ENCODE measurements around the gene C16orf87.

Gene C16orf87

DNA sequence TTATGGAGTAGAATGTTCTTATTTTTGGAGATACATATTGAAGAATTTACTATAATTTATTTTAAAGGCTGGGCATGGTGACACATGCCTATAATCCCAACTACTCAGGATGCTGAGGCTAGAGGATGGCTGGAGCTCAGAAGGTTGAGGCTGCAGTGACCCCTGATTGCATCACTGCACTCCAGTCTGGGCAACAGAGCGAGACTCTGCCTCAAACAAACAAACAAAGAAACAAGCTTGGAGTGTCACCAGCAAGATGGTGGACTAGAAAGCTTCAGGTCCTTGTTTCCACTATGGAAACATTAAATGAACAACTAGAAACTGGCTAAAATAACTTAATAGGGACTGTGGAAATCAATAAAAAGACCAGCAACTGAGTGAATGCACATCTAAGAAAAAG lies 35.3 kb upstream of the C16orf87 start:
- TF ChIP-seq, protein P1, sequence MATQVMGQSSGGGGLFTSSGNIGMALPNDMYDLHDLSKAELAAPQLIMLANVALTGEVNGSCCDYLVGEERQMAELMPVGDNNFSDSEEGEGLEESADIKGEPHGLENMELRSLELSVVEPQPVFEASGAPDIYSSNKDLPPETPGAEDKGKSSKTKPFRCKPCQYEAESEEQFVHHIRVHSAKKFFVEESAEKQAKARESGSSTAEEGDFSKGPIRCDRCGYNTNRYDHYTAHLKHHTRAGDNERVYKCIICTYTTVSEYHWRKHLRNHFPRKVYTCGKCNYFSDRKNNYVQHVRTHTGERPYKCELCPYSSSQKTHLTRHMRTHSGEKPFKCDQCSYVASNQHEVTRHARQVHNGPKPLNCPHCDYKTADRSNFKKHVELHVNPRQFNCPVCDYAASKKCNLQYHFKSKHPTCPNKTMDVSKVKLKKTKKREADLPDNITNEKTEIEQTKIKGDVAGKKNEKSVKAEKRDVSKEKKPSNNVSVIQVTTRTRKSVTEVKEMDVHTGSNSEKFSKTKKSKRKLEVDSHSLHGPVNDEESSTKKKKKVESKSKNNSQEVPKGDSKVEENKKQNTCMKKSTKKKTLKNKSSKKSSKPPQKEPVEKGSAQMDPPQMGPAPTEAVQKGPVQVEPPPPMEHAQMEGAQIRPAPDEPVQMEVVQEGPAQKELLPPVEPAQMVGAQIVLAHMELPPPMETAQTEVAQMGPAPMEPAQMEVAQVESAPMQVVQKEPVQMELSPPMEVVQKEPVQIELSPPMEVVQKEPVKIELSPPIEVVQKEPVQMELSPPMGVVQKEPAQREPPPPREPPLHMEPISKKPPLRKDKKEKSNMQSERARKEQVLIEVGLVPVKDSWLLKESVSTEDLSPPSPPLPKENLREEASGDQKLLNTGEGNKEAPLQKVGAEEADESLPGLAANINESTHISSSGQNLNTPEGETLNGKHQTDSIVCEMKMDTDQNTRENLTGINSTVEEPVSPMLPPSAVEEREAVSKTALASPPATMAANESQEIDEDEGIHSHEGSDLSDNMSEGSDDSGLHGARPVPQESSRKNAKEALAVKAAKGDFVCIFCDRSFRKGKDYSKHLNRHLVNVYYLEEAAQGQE (IDR thresholded peaks at IDR 0.05; ENCODE audit: insufficient replicate concordance, low read depth), result no peak
- TF ChIP-seq POLR2AphosphoS5 (IDR thresholded peaks at IDR 0.05; ENCODE audit: low read depth), result no peak
- TF ChIP-seq GABPA (IDR thresholded peaks at IDR 0.05; ENCODE audit: low read depth), result no peak
- TF ChIP-seq SPI1 (IDR thresholded peaks at IDR 0.05; ENCODE audit: borderline replicate concordance, low read depth), result no peak
- TF ChIP-seq CTCF (IDR thresholded peaks at IDR 0.05; ENCODE audit: insufficient read depth, low read length), result no peak
- no peak for DNase-seq (ENCODE audit: low read depth in 1 of 2, low spot score in 1 of 2)
- Histone ChIP-seq H3K27me3 (ENCODE audit: insufficient read depth, poor library complexity, severe bottlenecking) (no peaks in the 10 kb centered on the region), H3K4me3 (replicated peaks; ENCODE audit: insufficient read depth, low read length) (no peak overlapping the region), H3K27ac (replicated peaks) (no peak overlapping the region)

DNA sequence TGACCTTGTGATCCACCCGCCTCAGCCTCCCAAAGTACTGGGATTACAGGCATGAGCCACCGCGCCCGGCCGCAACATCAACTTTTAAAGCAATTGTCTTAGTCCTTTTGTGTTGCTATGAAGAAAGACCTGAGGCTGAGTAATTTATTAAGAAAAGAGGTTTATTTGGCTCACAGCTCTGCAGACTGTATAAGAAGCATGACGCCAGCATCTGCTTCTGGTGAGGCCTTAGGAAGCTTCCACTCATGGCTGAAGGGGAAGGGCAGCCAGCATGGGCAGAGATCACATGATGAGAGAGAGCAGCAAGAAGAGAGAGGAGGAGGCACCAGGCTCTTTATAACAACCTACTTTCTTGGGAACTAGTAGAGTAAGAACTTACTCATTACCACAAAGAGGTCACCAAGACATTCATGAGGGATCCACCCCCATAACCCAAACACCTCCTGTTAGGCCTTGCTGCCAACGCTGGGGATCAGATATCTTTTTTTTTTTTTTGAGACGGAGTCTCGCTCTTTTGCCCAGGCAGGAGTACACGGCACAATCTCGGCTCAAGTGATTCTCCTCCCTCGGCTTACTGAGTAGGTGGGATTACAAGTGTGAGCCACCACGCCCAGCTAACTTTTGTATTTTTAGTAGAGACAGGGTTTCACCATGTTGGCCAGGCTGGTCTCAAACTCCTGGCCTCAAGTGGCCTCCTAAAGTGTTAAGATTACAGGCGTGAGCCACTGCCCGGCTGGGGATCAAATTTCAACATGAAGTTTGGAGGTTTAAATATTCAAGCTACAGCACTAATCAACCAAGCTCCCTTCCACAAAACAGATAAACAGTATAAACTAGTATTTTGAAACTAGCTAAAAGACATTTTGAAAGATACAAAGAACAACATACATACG lies 31.8 kb upstream of the C16orf87 start:
- Histone ChIP-seq H3K27ac (replicated peaks) (no peak overlapping the region), H3K27me3 (ENCODE audit: insufficient read depth, poor library complexity, severe bottlenecking) (no peaks in the 10 kb centered on the region), H3K4me3 (replicated peaks; ENCODE audit: insufficient read depth, low read length) (no peak overlapping the region)
- TF ChIP-seq SPI1 (IDR thresholded peaks at IDR 0.05; ENCODE audit: borderline replicate concordance, low read depth), result no peak
- TF ChIP-seq GABPA (IDR thresholded peaks at IDR 0.05; ENCODE audit: low read depth), result no peak
- no peak for TF ChIP-seq POLR2AphosphoS5 (IDR thresholded peaks at IDR 0.05; ENCODE audit: low read depth)
- TF ChIP-seq, protein P1 (IDR thresholded peaks at IDR 0.05; ENCODE audit: insufficient replicate concordance, low read depth), result no peak
- TF ChIP-seq CTCF (IDR thresholded peaks at IDR 0.05; ENCODE audit: insufficient read depth, low read length), result no peak
- no peak for DNase-seq (ENCODE audit: low read depth in 1 of 2, low spot score in 1 of 2)

DNA sequence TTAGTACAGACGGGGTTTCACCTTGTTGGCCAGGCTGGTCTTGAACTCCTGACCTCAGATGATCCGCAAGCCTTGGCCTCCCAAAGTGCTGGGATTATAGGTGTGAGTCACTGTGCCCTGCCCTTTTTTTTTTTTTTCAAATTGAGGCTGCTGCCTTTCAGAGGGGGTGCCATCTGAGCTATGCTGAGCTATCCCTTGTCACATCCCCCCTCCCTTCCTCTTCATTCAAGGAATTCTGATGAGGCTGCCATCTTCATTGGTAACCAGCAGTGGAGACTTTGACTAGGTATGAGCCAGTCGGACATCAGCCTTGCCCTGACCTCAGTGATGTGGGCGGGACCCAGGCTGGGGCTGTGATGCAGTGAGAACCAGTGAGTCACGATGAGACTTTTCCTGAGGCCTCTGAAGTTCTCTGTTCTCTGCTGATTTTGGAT lies 28.8 kb upstream of the C16orf87 start:
- no peak overlapping the region for H3K27ac ChIP-seq (replicated peaks)
- TF ChIP-seq POLR2AphosphoS5 (IDR thresholded peaks at IDR 0.05; ENCODE audit: low read depth), result no peak
- TF ChIP-seq GABPA (IDR thresholded peaks at IDR 0.05; ENCODE audit: low read depth), result no peak
- TF ChIP-seq, protein P1 (IDR thresholded peaks at IDR 0.05; ENCODE audit: insufficient replicate concordance, low read depth), result no peak
- no peak for TF ChIP-seq CTCF (IDR thresholded peaks at IDR 0.05; ENCODE audit: insufficient read depth, low read length)
- H3K4me3 ChIP-seq (replicated peaks; ENCODE audit: insufficient read depth, low read length), result no peak overlapping the region
- H3K27me3 ChIP-seq (ENCODE audit: insufficient read depth, poor library complexity, severe bottlenecking), result no peaks in the 10 kb centered on the region
- DNase-seq (ENCODE audit: low read depth in 1 of 2, low spot score in 1 of 2), result no peak

All from HL-60 (cell line).